Adrenal gland (tissue), 12 donors: Measurements from ENCODE around the gene IFNA8. TPM values are rescaled to one million over a fixed set of nuclear protein-coding genes. Genes with fewer than 3 reads are reported as not detected.

Source experiments
- DNase-seq, 7 donors: peaks; one replicate each; pipeline ENCODE4 v3.0.0-alpha.2; 2019 to 2020
- H3K27ac ChIP-seq, 5 donors: fragments of 200-600 bp; sonication (generic) in 4 of 5; 1 replicate in 3 of 5; 2 replicates in 2 of 5; pipeline versions ENCODE4 v1.5.1 to v1.8.0; 2016 to 2020; ENCODE audit warnings: mild to moderate bottlenecking in 1 of 5
- H3K27me3 ChIP-seq: fragments of 200-600 bp; 2 replicates; pipeline ENCODE4 v1.8.0; 2021
- H3K36me3 ChIP-seq, 2 donors: fragments of 200-600 bp; replicated peaks in 1 of 2; 1 replicate in 1 of 2; 2 replicates in 1 of 2; pipeline versions ENCODE4 v1.5.1 to v1.8.0; 2018 to 2022
- H3K4me1 ChIP-seq, 2 donors: fragments of 200-600 bp; replicated peaks in 1 of 2; 1 replicate in 1 of 2; 2 replicates in 1 of 2; pipeline versions ENCODE4 v1.5.1 to v1.8.0; 2018 to 2021
- H3K4me3 ChIP-seq, 4 donors: fragments of 200-600 bp; sonication (generic) in 3 of 4; one replicate each; pipeline ENCODE4 v1.5.1; 2016 to 2018
- H3K9me3 ChIP-seq, 3 donors: fragments of 200-600 bp; sonication (generic) in 1 of 3; replicated peaks in 1 of 3; 1 replicate in 2 of 3; 2 replicates in 1 of 3; pipeline versions ENCODE4 v1.5.1 to v1.8.0; 2016 to 2021
- CTCF ChIP-seq, 6 experiments: fragments of 450-650 bp in 4 of 6; fragments of 200-600 bp in 2 of 6; sonication (generic) in 1 of 6; IDR thresholded peaks; 1 replicate in 5 of 6; 2 replicates in 1 of 6; pipeline versions ENCODE4 v1.5.1 to v1.8.0; 2016 to 2021; ENCODE audit warnings: antibody characterized with exemption in 6 of 6, mild to moderate bottlenecking in 2 of 6, moderate library complexity in 1 of 6
- POLR2A ChIP-seq, 2 donors: fragments of 450-650 bp; IDR thresholded peaks; one replicate each; pipeline ENCODE4 v1.6.1; 2017; ENCODE audit warnings: antibody characterized with exemption in 2 of 2, mild to moderate bottlenecking in 2 of 2, moderate library complexity in 1 of 2
- WGBS, 4 donors: extraction: QIAGEN DNeasy Blood & Tissue Kit in 2 of 4; methylation state at CpG; one replicate each; pipeline versions ENCODE4 v1.1.5 to v1.1.7; 2013 to 2017; 5-methylcytosine and 5-hydroxymethylcytosine counted together
- intact Hi-C, 2 donors: fragments of 100-400 bp; cut with DNase I; formaldehyde crosslinking; loops; one replicate each; pipeline versions ENCODE4 v1.14.1 to v1.15.0; 2022 to 2023
- polyA plus RNA-seq, 3 donors: library from polyadenylated mRNA; stranded (reverse); fragments of 200-250 nt in 2 of 3; fragments of 350-450 nt in 1 of 3; fragmentation: Illumina TruSeq in 1 of 3; extraction: RNeasy Lipid Tissue Mini Kit (QIAGEN cat#74804) in 1 of 3; gene quantifications; one replicate each; pipeline ENCODE4 v1.2.3, GENCODE V29; 2013 to 2014
- total RNA-seq, 9 donors: library from RNA; depleted of rRNA in 4 of 9; stranded (reverse); fragments of >200 nt in 4 of 9; fragments of 120-200 nt in 1 of 9; fragmentation: NEBNext Ultra II Directional in 1 of 9; extraction: Animal tissue kit (Norgen Biotek cat#: 25700) in 1 of 9; gene quantifications; one replicate each; pipeline versions ENCODE4 v1.1.0 to v1.2.4, GENCODE V29; 2013 to 2023
- donor health status: healthy with polysubstance abuse.
- donor health status: Bipolar disorder and iron deficiency.
- donor health status: DM: yes; HTN: yes; CAD: no.
- donor health status: DM: no; HTN: no; CAD: no.
- donor health status: DM: no; HTN: no; CAD: no.
- donor health status: DM: yes; HTN: yes; CAD: no.

The IFNA8 gene
- total and polyA plus RNA-seq, 12 donors, result not detected

GRCh38 chr9:21413624-21414023 lies 4.7 kb downstream of the IFNA8 start:
- no peak for TF ChIP-seq POLR2A (IDR thresholded peaks at IDR 0.05)
- peak in 2 of 6 experiments; percentile 16 to 25 for TF ChIP-seq CTCF (IDR thresholded peaks at IDR 0.05)
- 52 to 67% (median 57%) methylated on average over 4 to 5 of the region's 5 CpGs for WGBS, 4 donors
- intact Hi-C loops, result no loop called here

GRCh38 chr9:21414220-21414940 lies 5.5 kb downstream of the IFNA8 start:
- no peak overlapping the region for H3K4me3 ChIP-seq
- H3K27ac ChIP-seq, result no peak overlapping the region
- no peaks in the 10 kb centered on the region for H3K9me3 ChIP-seq
- intact Hi-C loops, result no loop called here
- no peaks in the 10 kb centered on the region for H3K36me3 ChIP-seq
- no peak for DNase-seq
- H3K4me1 ChIP-seq, result no peaks in the 10 kb centered on the region
- 81 to 93% (median 90%) methylated on average over 2 of the region's 2 CpGs for WGBS, 4 donors
- TF ChIP-seq CTCF (IDR thresholded peaks at IDR 0.05) (no peak), POLR2A (IDR thresholded peaks at IDR 0.05) (no peak)
- peaks cover 4% of the 10 kb centered on the region for H3K27me3 ChIP-seq

More at GRCh38 chr9:21413624-21414023, 4.7 kb downstream of the IFNA8 start:
- Histone ChIP-seq H3K27me3 (peaks cover 4% of the 10 kb centered on the region), H3K36me3 (no peaks in the 10 kb centered on the region), H3K4me1 (no peaks in the 10 kb centered on the region), H3K27ac (no peak overlapping the region), H3K4me3 (no peak overlapping the region), H3K9me3 (no peaks in the 10 kb centered on the region)
- DNase-seq, result no peak

GRCh38 chr9:21415493-21416267 lies 6.8 kb downstream of the IFNA8 start:
- no peak overlapping the region for H3K27ac ChIP-seq
- no peak for DNase-seq
- no peaks in the 10 kb centered on the region for H3K4me1 ChIP-seq
- intact Hi-C loops, result no loop called here
- no peaks in the 10 kb centered on the region for H3K9me3 ChIP-seq
- TF ChIP-seq CTCF (IDR thresholded peaks at IDR 0.05) (no peak), POLR2A (IDR thresholded peaks at IDR 0.05) (no peak)
- 76 to 85% (median 78%) methylated on average over 5 of the region's 5 CpGs for WGBS, 4 donors
- no peaks in the 10 kb centered on the region for H3K36me3 ChIP-seq
- no peak overlapping the region for H3K4me3 ChIP-seq
- no peaks in the 10 kb centered on the region for H3K27me3 ChIP-seq

- TF ChIP-seq CTCF (IDR thresholded peaks at IDR 0.05), result no peak
- intact Hi-C loops, result no loop called here
- H3K27ac ChIP-seq, result no peak overlapping the region
- H3K36me3 ChIP-seq, result no peaks in the 10 kb centered on the region
- no peaks in the 10 kb centered on the region for H3K4me1 ChIP-seq
- no peaks in the 10 kb centered on the region for H3K27me3 ChIP-seq
- H3K9me3 ChIP-seq, result no peaks in the 10 kb centered on the region
- no peak overlapping the region for H3K4me3 ChIP-seq
- no peak for DNase-seq
- WGBS, 4 donors, result 30 to 64% (median 50%) methylated on average over 1 of the region's 1 CpG
Observed at GRCh38 chr9:21428235-21428634, 19.3 kb downstream of the IFNA8 start.
